Astrocyte (in vitro differentiated cells and primary cell): ENCODE data around the gene ZNF487. TPM values are rescaled to one million over a fixed set of nuclear protein-coding genes. Genes with fewer than 3 reads are reported as not detected.
"Not testable (repeated sequence)": the region's sequence is repeated elsewhere in the genome, so short reads cannot be mapped to it uniquely, and the experiment has no call there.

Experiments
- DNase-seq: peaks from one replicate; pipeline ENCODE4 v3.0.0-alpha.2; 2010; ENCODE audit warnings: low read depth
- FAIRE-seq: peaks from 2 replicates; lab custom pipeline; 2011; peaks lifted over from hg19 to GRCh38; lab: Jason Lieb, UNC
- H2AFZ ChIP-seq: 2 replicates; pipeline ENCODE4 v1.6.0; 2012; ENCODE audit warnings: low read depth, low read length, inconsistent platforms
- H3K27ac ChIP-seq: 2 replicates; pipeline ENCODE4 v1.5.1; 2011; ENCODE audit warnings: low read depth, low read length, inconsistent platforms
- H3K27me3 ChIP-seq: 2 replicates; pipeline ENCODE4 v1.6.0; 2011; ENCODE audit warnings: low read length, inconsistent platforms; ENCODE audit not compliant: insufficient read depth
- H3K36me3 ChIP-seq: 2 replicates; pipeline ENCODE4 v1.5.1; 2011; ENCODE audit warnings: low read length, inconsistent platforms; ENCODE audit not compliant: insufficient read depth
- H3K4me1 ChIP-seq: 2 replicates; pipeline ENCODE4 v1.5.1; 2011; ENCODE audit warnings: low read length, inconsistent platforms; ENCODE audit not compliant: insufficient read depth
- H3K4me2 ChIP-seq: 2 replicates; pipeline ENCODE4 v1.6.0; 2012; ENCODE audit warnings: low read length, inconsistent platforms
- H3K4me3 ChIP-seq: 2 replicates; pipeline ENCODE4 v1.5.1; 2011; ENCODE audit warnings: low read depth, mild to moderate bottlenecking, low read length, inconsistent platforms; ENCODE audit not compliant: insufficient read depth
- H3K79me2 ChIP-seq: 2 replicates; pipeline ENCODE4 v1.6.0; 2012; ENCODE audit warnings: mild to moderate bottlenecking, low read length, inconsistent platforms; ENCODE audit not compliant: insufficient read depth
- H3K9ac ChIP-seq: 2 replicates; pipeline ENCODE4 v1.6.0; 2012; ENCODE audit warnings: mild to moderate bottlenecking, low read length, inconsistent platforms
- H3K9me3 ChIP-seq: 2 replicates; pipeline ENCODE4 v1.5.1; 2012; ENCODE audit warnings: low read depth, mild to moderate bottlenecking, low read length, inconsistent platforms; ENCODE audit not compliant: insufficient read depth
- H4K20me1 ChIP-seq: 2 replicates; pipeline ENCODE4 v1.6.0; 2012; ENCODE audit warnings: low read length, inconsistent platforms; ENCODE audit not compliant: insufficient read depth
- H3K27ac Mint-ChIP-seq: one replicate; pipeline ENCODE4 v1.8.0; 2021; ENCODE audit warnings: mild to moderate bottlenecking, mixed read lengths; ENCODE audit not compliant: unreplicated experiment
- H3K27me3 Mint-ChIP-seq: one replicate; pipeline ENCODE4 v1.8.0; 2021; ENCODE audit warnings: low read depth, mixed read lengths; ENCODE audit not compliant: unreplicated experiment
- H3K36me3 Mint-ChIP-seq: one replicate; pipeline ENCODE4 v1.8.0; 2021; ENCODE audit warnings: low read depth, mixed read lengths; ENCODE audit not compliant: unreplicated experiment
- H3K4me1 Mint-ChIP-seq: one replicate; pipeline ENCODE4 v1.8.0; 2021; ENCODE audit warnings: low read depth, mixed read lengths; ENCODE audit not compliant: unreplicated experiment
- H3K4me3 Mint-ChIP-seq: one replicate; pipeline ENCODE4 v1.8.0; 2021; ENCODE audit warnings: mild to moderate bottlenecking, moderate library complexity, mixed read lengths; ENCODE audit not compliant: unreplicated experiment
- H3K9me3 Mint-ChIP-seq: one replicate; pipeline ENCODE4 v1.8.0; 2021; ENCODE audit warnings: mild to moderate bottlenecking, mixed read lengths; ENCODE audit not compliant: unreplicated experiment
- EZH2 ChIP-seq: IDR thresholded peaks from 2 replicates; pipeline ENCODE4 v1.6.1; 2012; ENCODE audit warnings: mild to moderate bottlenecking, low read length, inconsistent platforms; ENCODE audit not compliant: insufficient read depth
- total RNA-seq: library from RNA; stranded (reverse); gene quantifications from 2 replicates; pipeline ENCODE4 v1.2.1, GENCODE V29; 2021
- TF ChIP-seq, protein P1 (sequence below): IDR thresholded peaks from 2 replicates; pipeline ENCODE4 v1.5.1; 2011; ENCODE audit warnings: low read depth, mild to moderate bottlenecking, inconsistent platforms, low read length, moderate library complexity; ENCODE audit not compliant: insufficient read depth

ZNF487 gene
- total RNA-seq, 1 donor from 2014 or later: 2.8 TPM

DNA sequence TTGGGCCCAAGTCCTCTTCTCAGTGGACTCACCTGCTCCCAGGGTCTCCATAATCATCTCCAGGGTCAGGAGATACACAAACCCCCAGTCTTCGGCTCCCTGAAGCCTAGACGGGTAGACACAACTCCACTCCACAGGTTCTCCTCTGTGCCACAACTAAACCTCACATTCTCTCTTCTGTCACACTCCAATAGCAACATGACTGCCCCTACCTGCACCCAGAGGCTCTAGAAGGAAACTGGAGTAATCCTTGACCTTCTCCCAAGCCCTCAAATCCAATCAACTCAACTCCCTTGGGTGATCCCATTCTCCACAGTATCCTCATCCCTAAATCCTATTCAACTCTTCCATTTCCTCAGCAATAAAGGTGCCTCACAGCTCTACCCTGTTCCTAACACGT lies 44.2 kb upstream of the ZNF487 start:
- Mint-ChIP-seq H3K9me3 (no peaks in the 10 kb centered on the region), H3K27me3 (no peaks in the 10 kb centered on the region), H3K4me1 (peaks cover 16% of the 10 kb centered on the region), H3K4me3 (peak overlapping the region; percentile 30), H3K27ac (no peak overlapping the region), H3K36me3 (peaks cover 17% of the 10 kb centered on the region)
- TF ChIP-seq, protein P1, sequence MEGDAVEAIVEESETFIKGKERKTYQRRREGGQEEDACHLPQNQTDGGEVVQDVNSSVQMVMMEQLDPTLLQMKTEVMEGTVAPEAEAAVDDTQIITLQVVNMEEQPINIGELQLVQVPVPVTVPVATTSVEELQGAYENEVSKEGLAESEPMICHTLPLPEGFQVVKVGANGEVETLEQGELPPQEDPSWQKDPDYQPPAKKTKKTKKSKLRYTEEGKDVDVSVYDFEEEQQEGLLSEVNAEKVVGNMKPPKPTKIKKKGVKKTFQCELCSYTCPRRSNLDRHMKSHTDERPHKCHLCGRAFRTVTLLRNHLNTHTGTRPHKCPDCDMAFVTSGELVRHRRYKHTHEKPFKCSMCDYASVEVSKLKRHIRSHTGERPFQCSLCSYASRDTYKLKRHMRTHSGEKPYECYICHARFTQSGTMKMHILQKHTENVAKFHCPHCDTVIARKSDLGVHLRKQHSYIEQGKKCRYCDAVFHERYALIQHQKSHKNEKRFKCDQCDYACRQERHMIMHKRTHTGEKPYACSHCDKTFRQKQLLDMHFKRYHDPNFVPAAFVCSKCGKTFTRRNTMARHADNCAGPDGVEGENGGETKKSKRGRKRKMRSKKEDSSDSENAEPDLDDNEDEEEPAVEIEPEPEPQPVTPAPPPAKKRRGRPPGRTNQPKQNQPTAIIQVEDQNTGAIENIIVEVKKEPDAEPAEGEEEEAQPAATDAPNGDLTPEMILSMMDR: no peak
- TF ChIP-seq EZH2: no peak
- DNase-seq (no peak), FAIRE-seq (no peak)
- Histone ChIP-seq H3K4me2 (no peak overlapping the region), H3K27ac (no peak overlapping the region), H3K4me3 (no peak overlapping the region), H3K9me3 (no peaks in the 10 kb centered on the region), H4K20me1 (peaks cover 91% of the 10 kb centered on the region), H3K9ac (no peak overlapping the region), H3K27me3 (no peaks in the 10 kb centered on the region), H3K79me2 (peaks cover 94% of the 10 kb centered on the region), H3K36me3 (peaks cover 44% of the 10 kb centered on the region), H2AFZ (no peak overlapping the region), H3K4me1 (peaks cover 17% of the 10 kb centered on the region)

- FAIRE-seq, H3K27me3 ChIP-seq, H3K4me2 ChIP-seq, H3K9me3 Mint-ChIP-seq, H3K27me3 Mint-ChIP-seq, H3K9ac ChIP-seq, H3K4me3 ChIP-seq, H2AFZ ChIP-seq, DNase-seq, H3K9me3 ChIP-seq, H3K27ac ChIP-seq, H3K27ac Mint-ChIP-seq: not testable (repeated sequence)
- H3K4me1 ChIP-seq: peaks cover 20% of the 10 kb centered on the region
- Mint-ChIP-seq H3K36me3 (peaks cover 17% of the 10 kb centered on the region), H3K4me3 (peak overlapping the region; percentile 30), H3K4me1 (peaks cover 16% of the 10 kb centered on the region)
- peaks cover 91% of the 10 kb centered on the region for H4K20me1 ChIP-seq
- H3K36me3 ChIP-seq: peaks cover 39% of the 10 kb centered on the region
- peaks cover 94% of the 10 kb centered on the region for H3K79me2 ChIP-seq
Observed at GRCh38 chr10:43393186-43393585, 43.7 kb upstream of the ZNF487 start.

DNA sequence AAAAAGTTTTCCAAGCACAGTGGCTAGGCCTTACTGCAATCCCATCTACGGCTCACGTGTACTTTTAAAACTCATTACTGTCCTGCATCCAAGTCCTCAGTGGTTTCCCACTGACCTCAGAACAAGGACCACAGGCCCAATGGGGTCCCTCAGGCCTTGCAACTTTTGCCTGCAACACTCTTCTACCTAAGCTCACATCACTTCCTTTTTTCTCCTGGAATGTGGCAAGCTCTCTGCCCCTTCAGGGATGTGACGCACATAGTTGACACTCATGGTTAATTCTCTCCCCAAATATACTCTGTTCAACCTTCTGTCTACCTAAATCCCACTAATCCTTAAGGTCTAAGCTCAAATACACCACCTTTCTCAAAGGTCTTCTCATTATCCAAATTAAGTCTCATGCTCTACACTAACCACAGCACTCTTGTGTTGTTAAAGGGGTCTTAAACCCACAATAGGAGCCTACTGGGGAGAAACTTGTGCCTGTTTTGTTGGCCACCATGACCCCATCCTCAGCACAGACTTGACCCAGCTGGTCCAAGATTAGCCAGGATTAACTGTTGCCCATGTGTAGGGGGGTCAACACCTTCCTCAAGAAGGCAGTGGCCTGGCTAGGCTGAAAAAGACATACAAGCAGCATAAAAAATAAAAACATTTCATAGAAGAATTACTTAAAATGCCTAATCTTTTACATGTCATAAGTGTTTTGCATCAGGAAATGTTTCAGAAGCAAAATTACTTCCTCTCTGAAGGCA lies 43.1 kb upstream of the ZNF487 start:
- Mint-ChIP-seq H3K27ac (no peak overlapping the region), H3K9me3 (no peaks in the 10 kb centered on the region), H3K4me3 (peak overlapping the region; percentile 1), H3K4me1 (peaks cover 20% of the 10 kb centered on the region), H3K36me3 (peaks cover 13% of the 10 kb centered on the region), H3K27me3 (no peaks in the 10 kb centered on the region)
- Histone ChIP-seq H3K27me3 (no peaks in the 10 kb centered on the region), H3K4me2 (no peak overlapping the region), H3K27ac (no peak overlapping the region), H3K9ac (peak overlapping the region; percentile 17), H4K20me1 (peaks cover 91% of the 10 kb centered on the region), H3K4me3 (no peak overlapping the region), H3K9me3 (no peaks in the 10 kb centered on the region), H3K4me1 (peaks cover 24% of the 10 kb centered on the region), H2AFZ (no peak overlapping the region), H3K36me3 (peaks cover 34% of the 10 kb centered on the region), H3K79me2 (peaks cover 94% of the 10 kb centered on the region)
- TF ChIP-seq EZH2: no peak
- TF ChIP-seq, protein P1: no peak
- FAIRE-seq: no peak
- no peak for DNase-seq
